Neural crest cell (in vitro differentiated cells): ENCODE measurements around the gene ADCY5. TPM values are rescaled to one million over a fixed set of nuclear protein-coding genes. Genes with fewer than 3 reads are reported as not detected.

Experiments used
- DNase-seq: peaks from one replicate; pipeline ENCODE4 v3.0.0; 2021; ENCODE audit warnings: low read depth, mixed read lengths, low spot score
- H3K27ac Mint-ChIP-seq: one replicate; pipeline ENCODE4 v1.8.0; 2021; ENCODE audit warnings: mild to moderate bottlenecking, mixed read lengths; ENCODE audit not compliant: unreplicated experiment
- H3K27me3 Mint-ChIP-seq: 2 replicates; pipeline ENCODE4 v1.8.0; 2021; ENCODE audit warnings: low read depth, mild to moderate bottlenecking, mixed read lengths
- H3K36me3 Mint-ChIP-seq: 2 replicates; pipeline ENCODE4 v1.8.0; 2021; ENCODE audit warnings: low read depth, mild to moderate bottlenecking, mixed read lengths
- H3K4me1 Mint-ChIP-seq: 2 replicates; pipeline ENCODE4 v1.8.0; 2021; ENCODE audit warnings: mixed read lengths
- H3K4me3 Mint-ChIP-seq: one replicate; pipeline ENCODE4 v1.8.0; 2021; ENCODE audit warnings: mild to moderate bottlenecking, mixed read lengths
- H3K9me3 Mint-ChIP-seq: 2 replicates; pipeline ENCODE4 v1.8.0; 2021; ENCODE audit warnings: mixed read lengths
- CTCF ChIP-seq: fragments of 200-600 bp; sonication (generic); conservative IDR thresholded peaks from 2 replicates; pipeline ENCODE4 v1.5.0; 2021; ENCODE audit warnings: antibody characterized with exemption, mild to moderate bottlenecking
- total RNA-seq: library from RNA; stranded (reverse); gene quantifications from 2 replicates; pipeline ENCODE4 v1.2.1, GENCODE V29; 2021

Gene ADCY5
- total RNA-seq, 1 donor from 2014 or later: 2.2 TPM

GRCh38 chr3:123267821-123268220 lies 181.1 kb downstream of the ADCY5 start:
- no peak overlapping the region for H3K27ac Mint-ChIP-seq
- no peak overlapping the region for H3K4me3 Mint-ChIP-seq
- H3K27me3 Mint-ChIP-seq: no peaks in the 10 kb centered on the region
- no peak for TF ChIP-seq CTCF
- H3K9me3 Mint-ChIP-seq: peaks cover 16% of the 10 kb centered on the region
- DNase-seq: no peak
- no peaks in the 10 kb centered on the region for H3K4me1 Mint-ChIP-seq
- H3K36me3 Mint-ChIP-seq: peaks cover 35% of the 10 kb centered on the region

- Mint-ChIP-seq H3K27ac (no peak overlapping the region), H3K27me3 (no peaks in the 10 kb centered on the region), H3K36me3 (peaks cover 29% of the 10 kb centered on the region), H3K4me1 (no peaks in the 10 kb centered on the region), H3K4me3 (no peak overlapping the region), H3K9me3 (peaks cover 16% of the 10 kb centered on the region)
- no peak for DNase-seq
- TF ChIP-seq CTCF: no peak
These were observed 184.9 kb downstream of the ADCY5 start for GRCh38 chr3:123263941-123264340.

DNA sequence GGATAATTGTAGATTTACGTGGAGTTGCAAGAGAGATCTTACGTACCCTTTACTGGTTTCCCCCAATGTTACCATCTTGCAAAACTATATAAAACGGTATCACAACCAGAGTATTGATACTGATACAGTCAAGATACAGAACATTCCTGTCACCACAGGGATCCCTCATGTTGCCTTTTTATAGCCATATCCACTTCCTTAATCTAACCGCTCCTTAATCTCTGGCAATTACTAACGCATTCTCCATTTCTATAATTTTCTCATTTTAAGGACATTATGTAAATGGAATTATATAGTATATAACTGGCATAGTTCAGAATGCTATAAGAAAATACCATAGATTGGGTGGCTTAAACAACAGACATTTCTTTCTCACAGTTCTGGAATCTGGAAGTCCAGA lies 186.0 kb downstream of the ADCY5 start:
- Mint-ChIP-seq H3K9me3 (peaks cover 15% of the 10 kb centered on the region), H3K4me1 (peaks cover 4% of the 10 kb centered on the region), H3K27me3 (no peaks in the 10 kb centered on the region), H3K27ac (no peak overlapping the region), H3K36me3 (peaks cover 26% of the 10 kb centered on the region), H3K4me3 (no peak overlapping the region)
- no peak for TF ChIP-seq CTCF
- DNase-seq: no peak

- H3K27ac Mint-ChIP-seq: no peak overlapping the region
- H3K27me3 Mint-ChIP-seq: no peaks in the 10 kb centered on the region
- peaks cover 13% of the 10 kb centered on the region for H3K9me3 Mint-ChIP-seq
- H3K4me1 Mint-ChIP-seq: peaks cover 4% of the 10 kb centered on the region
- DNase-seq: no peak
- no peak for TF ChIP-seq CTCF
- peaks cover 21% of the 10 kb centered on the region for H3K36me3 Mint-ChIP-seq
- no peak overlapping the region for H3K4me3 Mint-ChIP-seq
These were observed 186.7 kb downstream of the ADCY5 start for GRCh38 chr3:123262226-123262625.

GRCh38 chr3:123261666-123262065 lies 187.2 kb downstream of the ADCY5 start:
- H3K27ac Mint-ChIP-seq: no peak overlapping the region
- H3K9me3 Mint-ChIP-seq: peaks cover 10% of the 10 kb centered on the region
- DNase-seq: no peak
- H3K4me1 Mint-ChIP-seq: peaks cover 4% of the 10 kb centered on the region
- H3K4me3 Mint-ChIP-seq: no peak overlapping the region
- H3K27me3 Mint-ChIP-seq: no peaks in the 10 kb centered on the region
- peaks cover 15% of the 10 kb centered on the region for H3K36me3 Mint-ChIP-seq
- TF ChIP-seq CTCF: no peak
